ENCODE measurements around the gene OR2AJ1.

The OR2AJ1 gene

GRCh38 chr1:247962911-247963588 is 38.4 kb downstream of the OR2AJ1 start:
- no peak for DNase-seq

DNA sequence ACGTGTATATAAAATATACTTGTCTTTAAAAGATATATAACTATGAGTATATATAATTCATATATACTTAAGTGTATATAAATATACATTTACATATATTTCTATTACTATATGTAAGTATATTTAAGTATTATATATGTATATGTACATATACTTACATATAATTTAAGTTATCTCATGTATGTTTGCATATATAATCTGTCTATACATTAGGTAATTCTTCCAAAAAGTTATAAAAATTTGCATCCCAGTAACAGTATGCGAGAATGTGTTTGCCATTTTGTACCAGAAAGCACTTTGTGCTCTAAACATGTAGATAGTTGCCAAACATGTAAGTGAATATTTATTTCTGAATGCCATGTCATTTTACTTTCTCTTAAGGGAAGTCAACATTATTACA is 40.2 kb downstream of the OR2AJ1 start, which contains the start of gene OR2AK2:
OR2AK2 (plus strand) TSS at position 301 of the 400 bp plus-strand sequence. CDS start 144 bp downstream, outside the sequence.
- no peak for DNase-seq

DNA sequence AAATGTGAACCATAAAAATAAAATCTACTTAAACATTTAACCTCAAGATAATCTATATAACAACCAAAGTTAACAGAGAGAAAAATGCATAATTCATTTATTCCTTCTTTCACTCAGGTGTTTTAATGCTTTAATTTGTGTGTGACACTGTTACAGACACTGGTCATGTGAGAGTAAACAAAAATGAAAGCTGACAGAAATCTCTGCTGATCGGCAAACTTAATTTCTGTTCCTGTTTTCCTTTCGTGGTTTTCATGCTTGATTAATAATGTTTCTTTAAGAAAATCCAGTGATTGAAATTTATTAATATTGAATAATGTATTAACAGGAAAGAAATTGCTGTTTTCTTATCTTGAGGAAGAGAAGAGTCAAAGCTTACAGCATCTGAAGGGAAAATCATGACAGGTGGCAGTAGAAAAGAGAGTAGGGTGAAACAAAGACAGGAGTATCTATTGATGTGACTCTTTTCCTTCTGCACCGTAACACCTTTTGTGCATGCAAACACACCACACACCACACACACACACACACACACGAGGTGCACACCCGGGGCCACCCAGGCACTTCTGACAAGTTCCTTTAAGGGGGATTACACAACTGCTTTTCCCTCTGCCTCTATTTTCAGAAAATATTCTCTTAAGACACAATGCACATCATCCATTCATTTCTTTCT is 42.0 kb downstream of the OR2AJ1 start:
- no peak for DNase-seq
